ENCODE data around the gene ATP1A4. TPM values are rescaled to one million over a fixed set of nuclear protein-coding genes. Genes with fewer than 3 reads are reported as not detected.

ATP1A4 gene
- total and polyA plus RNA-seq, 4 donors: not detected

GRCh38 chr1:160146107-160146506 is 5.3 kb upstream of the ATP1A4 start:
- H3K27ac ChIP-seq (ENCODE audit: low read depth in 1 of 2, low read length in 2 of 2): no peak overlapping the region
- H3K36me3 ChIP-seq (ENCODE audit: control insufficient read depth in 4 of 4, insufficient read depth in 3 of 4, low read depth in 1 of 4, low read length in 3 of 4): no peaks in the 10 kb centered on the region
- no peaks in the 10 kb centered on the region for H3K9me3 ChIP-seq (ENCODE audit: control insufficient read depth in 4 of 4, low read length in 3 of 4)
- WGBS: 90% methylated on average over 14 of the region's 14 CpGs
- no peak for DNase-seq (ENCODE audit: low spot score)
- H3K4me1 ChIP-seq (ENCODE audit: control insufficient read depth in 4 of 4, insufficient read depth in 4 of 4, low read length in 3 of 4): no peaks in the 10 kb centered on the region
- no peak overlapping the region for H3K4me3 ChIP-seq (ENCODE audit: low read depth in 1 of 3, low read length in 3 of 3)
- H3K9ac ChIP-seq (ENCODE audit: low read depth in 1 of 2, low read length in 2 of 2): no peak overlapping the region
- no peak for TF ChIP-seq EGR1 (IDR thresholded peaks at IDR 0.05; ENCODE audit: low read depth in 2 of 2)
- no peak for TF ChIP-seq RAD21 (IDR thresholded peaks at IDR 0.05)
- no peak for TF ChIP-seq JUND (IDR thresholded peaks at IDR 0.05)
- no peak for TF ChIP-seq YY1 (IDR thresholded peaks at IDR 0.05)
- TF ChIP-seq REST (IDR thresholded peaks at IDR 0.05): no peak
- no peak for TF ChIP-seq NR2F2 (IDR thresholded peaks at IDR 0.05)
- TF ChIP-seq FOXA1 (IDR thresholded peaks at IDR 0.05): no peak
- no peaks in the 10 kb centered on the region for H3K27me3 ChIP-seq (ENCODE audit: control insufficient read depth in 4 of 4, insufficient read depth in 4 of 4, low read length in 3 of 4)

- Histone ChIP-seq H3K27ac (ENCODE audit: low read depth in 1 of 2, low read length in 2 of 2) (no peak overlapping the region), H3K4me3 (ENCODE audit: low read depth in 1 of 3, low read length in 3 of 3) (no peak overlapping the region), H3K9ac (ENCODE audit: low read depth in 1 of 2, low read length in 2 of 2) (no peak overlapping the region), H3K27me3 (ENCODE audit: control insufficient read depth in 4 of 4, insufficient read depth in 4 of 4, low read length in 3 of 4) (no peaks in the 10 kb centered on the region), H3K36me3 (ENCODE audit: control insufficient read depth in 4 of 4, insufficient read depth in 3 of 4, low read depth in 1 of 4, low read length in 3 of 4) (no peaks in the 10 kb centered on the region), H3K4me1 (ENCODE audit: control insufficient read depth in 4 of 4, insufficient read depth in 4 of 4, low read length in 3 of 4) (no peaks in the 10 kb centered on the region), H3K9me3 (ENCODE audit: control insufficient read depth in 4 of 4, low read length in 3 of 4) (no peaks in the 10 kb centered on the region)
- 76% methylated on average over 3 of the region's 3 CpGs for WGBS
- no peak for DNase-seq (ENCODE audit: low spot score)
- no peak for TF ChIP-seq EGR1 (IDR thresholded peaks at IDR 0.05; ENCODE audit: low read depth in 2 of 2)
- TF ChIP-seq ATF3 (IDR thresholded peaks at IDR 0.05): no peak
- TF ChIP-seq MAX (IDR thresholded peaks at IDR 0.05): no peak
- no peak for TF ChIP-seq JUND (IDR thresholded peaks at IDR 0.05)
- TF ChIP-seq CTCF (IDR thresholded peaks at IDR 0.05; ENCODE audit: low read depth, low read length, missing input control): no peak
- TF ChIP-seq TAF1 (conservative IDR thresholded peaks at IDR 0.05): no peak
- no peak for TF ChIP-seq SP1 (IDR thresholded peaks at IDR 0.05)
- no peak for TF ChIP-seq FOXA1 (IDR thresholded peaks at IDR 0.05)
- TF ChIP-seq REST (IDR thresholded peaks at IDR 0.05): no peak
- no peak for TF ChIP-seq ZBTB33 (IDR thresholded peaks at IDR 0.05)
These were observed 3.3 kb upstream of the ATP1A4 start for GRCh38 chr1:160148121-160148520.
